GOT3 (cell line): ENCODE measurements around the gene DAZAP1.

Experiments used
- DNase-seq: peaks from one replicate; lab custom pipeline; 2025; ENCODE audit warnings: mixed read lengths; lab: John Stamatoyannopoulos, UW

The DAZAP1 gene

GRCh38 chr19:1459479-1459878 lies 52.1 kb downstream of the DAZAP1 start:
- no peak for DNase-seq

GRCh38 chr19:1460033-1460995 lies 52.9 kb downstream of the DAZAP1 start:
- no peak for DNase-seq

- DNase-seq, result no peak
Measured at GRCh38 chr19:1461862-1462261, 54.5 kb downstream of the DAZAP1 start.

GRCh38 chr19:1465191-1466016 lies 58.0 kb downstream of the DAZAP1 start:
- DNase-seq, result no peak

- no peak for DNase-seq
Measured at GRCh38 chr19:1466018-1466460, 58.7 kb downstream of the DAZAP1 start.

- DNase-seq, result no peak
Measured at GRCh38 chr19:1466461-1467214, 59.3 kb downstream of the DAZAP1 start.

- no peak for DNase-seq
Measured at GRCh38 chr19:1467215-1467489, 59.8 kb downstream of the DAZAP1 start.

GRCh38 chr19:1467490-1468273 lies 60.3 kb downstream of the DAZAP1 start:
- no peak for DNase-seq

- no peak for DNase-seq
Measured at GRCh38 chr19:1468274-1468820, 61.0 kb downstream of the DAZAP1 start.

GRCh38 chr19:1468821-1469254 lies 61.5 kb downstream of the DAZAP1 start:
- DNase-seq, result no peak

GRCh38 chr19:1469255-1470054 lies 62.1 kb downstream of the DAZAP1 start:
- no peak for DNase-seq

GRCh38 chr19:1470055-1470304 lies 62.6 kb downstream of the DAZAP1 start:
- DNase-seq, result no peak

GRCh38 chr19:1470305-1471009 lies 63.1 kb downstream of the DAZAP1 start:
- no peak for DNase-seq

GRCh38 chr19:1471010-1471514 lies 63.7 kb downstream of the DAZAP1 start:
- no peak for DNase-seq

GRCh38 chr19:1471515-1472160 lies 64.3 kb downstream of the DAZAP1 start:
- DNase-seq, result no peak

- no peak for DNase-seq
Measured at GRCh38 chr19:1472231-1473084, 65.1 kb downstream of the DAZAP1 start.

GRCh38 chr19:1473085-1473851 lies 65.9 kb downstream of the DAZAP1 start:
- no peak for DNase-seq
